D721Med (cell line): ENCODE measurements around the gene JAKMIP2.

ENCODE experiments used
- DNase-seq: peaks from one replicate; pipeline ENCODE4 v3.0.0; 2011; ENCODE audit warnings: low spot score; ENCODE audit not compliant: insufficient read length
- FAIRE-seq: peaks from 2 replicates; lab custom pipeline; 2011; peaks lifted over from hg19 to GRCh38; lab: Jason Lieb, UNC
- TF ChIP-seq, protein P1 (sequence below): IDR thresholded peaks from 2 replicates; pipeline ENCODE4 v1.5.1; 2012; ENCODE audit warnings: mild to moderate bottlenecking, control low read depth; ENCODE audit not compliant: insufficient read depth; ENCODE audit errors: missing control alignments

Gene JAKMIP2

DNA sequence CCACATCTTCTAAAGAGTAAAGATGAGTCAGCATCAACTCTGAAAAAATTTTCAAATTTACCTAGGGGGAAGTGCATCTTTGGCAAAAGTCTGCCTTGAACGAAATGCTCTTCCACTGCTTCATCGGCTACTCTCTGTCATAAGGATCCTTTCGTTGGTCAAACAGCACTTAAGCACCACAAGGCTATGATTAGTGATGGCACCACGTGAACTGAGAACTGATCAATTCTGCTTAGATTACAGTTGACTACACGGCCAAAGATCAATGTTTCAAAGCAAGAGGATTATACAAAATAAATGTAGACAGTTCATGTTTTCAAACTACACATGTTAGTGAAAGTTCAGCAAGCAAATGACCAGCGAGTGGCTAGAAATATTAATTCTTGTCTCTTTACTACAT is 9.4 kb downstream of the JAKMIP2 start:
- FAIRE-seq (no peak), DNase-seq (no peak)
- TF ChIP-seq, protein P1, sequence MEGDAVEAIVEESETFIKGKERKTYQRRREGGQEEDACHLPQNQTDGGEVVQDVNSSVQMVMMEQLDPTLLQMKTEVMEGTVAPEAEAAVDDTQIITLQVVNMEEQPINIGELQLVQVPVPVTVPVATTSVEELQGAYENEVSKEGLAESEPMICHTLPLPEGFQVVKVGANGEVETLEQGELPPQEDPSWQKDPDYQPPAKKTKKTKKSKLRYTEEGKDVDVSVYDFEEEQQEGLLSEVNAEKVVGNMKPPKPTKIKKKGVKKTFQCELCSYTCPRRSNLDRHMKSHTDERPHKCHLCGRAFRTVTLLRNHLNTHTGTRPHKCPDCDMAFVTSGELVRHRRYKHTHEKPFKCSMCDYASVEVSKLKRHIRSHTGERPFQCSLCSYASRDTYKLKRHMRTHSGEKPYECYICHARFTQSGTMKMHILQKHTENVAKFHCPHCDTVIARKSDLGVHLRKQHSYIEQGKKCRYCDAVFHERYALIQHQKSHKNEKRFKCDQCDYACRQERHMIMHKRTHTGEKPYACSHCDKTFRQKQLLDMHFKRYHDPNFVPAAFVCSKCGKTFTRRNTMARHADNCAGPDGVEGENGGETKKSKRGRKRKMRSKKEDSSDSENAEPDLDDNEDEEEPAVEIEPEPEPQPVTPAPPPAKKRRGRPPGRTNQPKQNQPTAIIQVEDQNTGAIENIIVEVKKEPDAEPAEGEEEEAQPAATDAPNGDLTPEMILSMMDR, result no peak

DNA sequence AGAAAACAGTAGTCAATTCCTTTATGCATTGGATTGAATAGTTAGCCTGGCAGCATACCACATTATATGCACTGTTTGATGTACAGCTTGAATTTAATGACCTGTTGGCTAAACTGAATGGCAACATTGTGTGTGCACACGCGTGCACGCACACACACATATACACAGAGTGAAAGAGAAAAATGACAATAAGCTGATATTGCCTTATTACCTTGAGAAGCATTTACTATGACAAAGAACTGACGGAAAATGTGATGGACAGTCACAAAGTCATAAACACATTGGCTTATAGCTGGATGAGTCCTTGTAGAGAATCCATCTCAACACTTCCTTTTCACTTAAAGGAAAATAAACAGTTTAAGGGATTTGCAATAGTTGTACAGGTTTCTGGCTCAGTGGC is 15.5 kb downstream of the JAKMIP2 start:
- TF ChIP-seq, protein P1, result no peak
- DNase-seq (no peak), FAIRE-seq (peak; percentile 66)

DNA sequence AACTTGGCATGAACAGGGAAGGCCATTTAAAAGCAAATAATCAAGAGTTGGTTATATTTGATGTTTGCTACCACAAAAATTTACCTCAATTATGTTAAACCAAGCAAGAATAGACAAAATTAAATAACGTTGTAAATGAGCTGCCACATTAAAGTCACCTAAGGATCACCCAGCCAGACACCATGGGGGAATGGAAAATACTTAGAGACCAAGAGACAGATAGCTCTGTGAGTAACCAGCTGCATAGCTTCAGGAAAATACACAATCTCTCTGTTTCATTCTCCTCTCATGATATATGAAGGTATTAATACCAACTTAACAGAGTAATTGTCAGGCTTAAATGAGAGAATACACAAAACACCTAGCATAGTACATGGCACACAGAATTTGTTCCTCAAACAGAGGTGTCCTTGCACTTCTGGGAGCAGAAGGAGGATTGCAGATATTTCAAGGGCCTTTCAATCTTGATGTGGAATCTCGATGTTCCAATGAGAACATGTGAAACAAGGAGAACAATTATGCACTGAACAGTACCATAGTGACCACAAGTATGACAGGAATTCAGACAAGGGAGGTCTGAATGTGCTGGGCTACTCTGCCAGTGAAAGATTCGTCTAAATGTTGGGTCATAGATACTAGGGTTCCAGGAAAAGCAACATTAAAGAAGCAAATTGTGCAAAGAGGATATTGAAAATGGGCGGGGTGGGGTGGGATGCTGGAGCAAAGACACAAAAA is 18.6 kb downstream of the JAKMIP2 start:
- no peak for DNase-seq
- TF ChIP-seq, protein P1, result no peak
- FAIRE-seq, result no peak

DNA sequence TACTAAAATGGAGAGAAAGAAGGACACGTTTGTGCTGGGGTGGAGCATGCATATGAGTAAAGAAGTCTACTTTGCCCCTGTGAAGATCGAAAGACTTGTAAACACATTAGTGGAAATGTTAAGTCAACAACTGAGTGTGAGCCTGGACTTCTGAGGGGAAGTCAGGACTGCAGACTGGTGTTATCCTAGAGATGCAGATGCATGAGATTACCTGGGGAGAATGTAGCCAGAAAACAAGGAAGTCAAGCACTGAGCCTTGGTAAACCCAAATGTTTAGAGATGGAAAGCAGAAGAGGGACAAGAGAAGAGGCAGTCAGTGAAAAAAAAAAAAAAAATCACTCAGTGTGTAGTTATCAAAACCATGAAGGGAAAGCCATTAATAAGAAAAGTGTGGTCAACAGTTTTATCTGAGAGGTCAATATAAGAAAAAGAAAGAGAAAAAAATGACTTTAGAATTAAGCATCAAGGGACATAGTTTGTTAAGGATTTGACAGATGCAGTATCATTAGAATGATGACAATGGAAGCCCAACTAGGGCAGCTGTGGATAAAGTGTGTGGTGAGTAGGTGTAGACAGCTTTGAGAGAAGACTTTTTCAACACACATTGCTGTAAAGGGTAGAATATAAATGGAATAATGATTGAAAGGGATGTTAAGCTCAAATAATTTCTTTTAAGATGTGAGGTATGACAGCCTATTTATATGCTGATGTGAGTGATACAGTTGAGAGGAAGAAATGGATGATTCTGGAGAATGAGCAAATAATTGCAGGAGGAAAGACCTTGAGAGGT is 22.2 kb downstream of the JAKMIP2 start:
- TF ChIP-seq, protein P1, result no peak
- no peak for DNase-seq
- no peak for FAIRE-seq

DNA sequence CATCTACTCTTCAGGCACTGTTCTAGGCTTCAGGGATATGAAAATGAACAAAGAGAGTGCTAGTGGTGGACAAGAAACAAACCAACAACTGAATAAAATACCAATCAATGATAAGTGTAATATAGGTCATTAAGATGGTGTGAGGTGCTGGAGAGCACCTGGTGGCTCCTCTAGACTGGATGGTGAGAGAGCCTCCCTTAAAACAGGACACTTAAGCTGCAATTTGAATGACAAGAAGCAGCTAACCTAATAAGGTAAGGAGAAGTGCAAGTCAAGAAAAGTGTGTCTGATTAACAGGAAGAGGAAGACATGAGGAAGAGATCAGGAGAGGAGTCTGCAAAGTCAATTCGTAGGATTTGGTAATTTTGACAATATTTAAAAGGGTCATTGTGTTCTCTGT is 23.1 kb downstream of the JAKMIP2 start:
- TF ChIP-seq, protein P1, result no peak
- no peak for DNase-seq
- no peak for FAIRE-seq

DNA sequence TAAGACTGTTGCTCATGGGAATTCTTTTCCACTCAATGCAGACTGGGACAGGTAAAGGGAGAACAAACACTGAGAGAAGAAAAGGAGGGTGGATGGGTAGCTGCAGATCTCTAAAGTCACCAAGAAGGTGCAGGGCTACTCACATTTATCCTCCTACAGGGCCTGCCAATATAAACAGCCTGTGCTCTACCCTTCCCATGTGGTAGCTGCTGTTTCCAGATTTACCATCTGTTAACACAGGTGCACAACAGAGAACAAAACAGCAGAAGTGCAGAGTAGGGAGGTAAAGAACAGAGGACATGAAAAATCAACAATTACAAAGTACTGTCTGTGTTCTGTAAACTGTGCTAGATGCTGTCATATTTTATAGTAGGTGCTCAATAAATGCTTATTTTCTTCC is 26.0 kb downstream of the JAKMIP2 start:
- no peak for FAIRE-seq
- DNase-seq, result no peak
- TF ChIP-seq, protein P1, result no peak
